ENCODE data around the gene CDKN1C.

The CDKN1C gene

DNA sequence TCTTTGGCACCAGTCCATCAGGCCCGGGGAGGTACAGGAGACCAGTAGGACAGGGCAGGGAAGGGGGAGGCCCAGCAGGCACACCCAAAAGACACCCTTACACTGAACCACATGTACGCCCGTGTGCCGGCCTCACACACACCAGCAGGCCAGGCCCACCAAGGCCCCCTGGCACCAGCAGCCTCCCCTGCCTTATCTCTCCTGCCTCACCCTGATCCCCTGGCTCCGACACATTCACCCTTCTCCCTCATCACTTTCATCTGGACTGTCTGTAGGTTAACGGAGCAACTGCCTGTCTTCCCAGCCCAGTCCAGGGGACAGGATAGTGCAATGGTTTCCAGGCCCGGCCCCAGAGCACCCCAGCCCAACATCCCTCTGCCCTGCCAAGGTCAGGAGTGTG, 4.9 kb downstream of the CDKN1C start:
- Mint-ChIP-seq H3K9me3 (no peaks in the 10 kb centered on the region), H3K27ac (no peak overlapping the region), H3K4me3 (no peak overlapping the region), H3K36me3 (no peaks in the 10 kb centered on the region), H3K4me1 (peaks cover 14% of the 10 kb centered on the region), H3K27me3 (peaks cover 24% of the 10 kb centered on the region)
- ATAC-seq = no peak

- Mint-ChIP-seq H3K36me3 (no peaks in the 10 kb centered on the region), H3K9me3 (no peaks in the 10 kb centered on the region), H3K27ac (no peak overlapping the region), H3K27me3 (peaks cover 34% of the 10 kb centered on the region), H3K4me1 (peaks cover 7% of the 10 kb centered on the region), H3K4me3 (no peak overlapping the region)
- ATAC-seq = no peak
Measured at GRCh38 chr11:2878782-2879181, 6.8 kb downstream of the CDKN1C start.

- no peak for ATAC-seq
- no peak overlapping the region for H3K4me3 Mint-ChIP-seq
- H3K9me3 Mint-ChIP-seq = no peaks in the 10 kb centered on the region
- no peaks in the 10 kb centered on the region for H3K36me3 Mint-ChIP-seq
- H3K27me3 Mint-ChIP-seq = peaks cover 28% of the 10 kb centered on the region
- no peaks in the 10 kb centered on the region for H3K4me1 Mint-ChIP-seq
- no peak overlapping the region for H3K27ac Mint-ChIP-seq
Measured at GRCh38 chr11:2877474-2877873, 8.1 kb downstream of the CDKN1C start.

DNA sequence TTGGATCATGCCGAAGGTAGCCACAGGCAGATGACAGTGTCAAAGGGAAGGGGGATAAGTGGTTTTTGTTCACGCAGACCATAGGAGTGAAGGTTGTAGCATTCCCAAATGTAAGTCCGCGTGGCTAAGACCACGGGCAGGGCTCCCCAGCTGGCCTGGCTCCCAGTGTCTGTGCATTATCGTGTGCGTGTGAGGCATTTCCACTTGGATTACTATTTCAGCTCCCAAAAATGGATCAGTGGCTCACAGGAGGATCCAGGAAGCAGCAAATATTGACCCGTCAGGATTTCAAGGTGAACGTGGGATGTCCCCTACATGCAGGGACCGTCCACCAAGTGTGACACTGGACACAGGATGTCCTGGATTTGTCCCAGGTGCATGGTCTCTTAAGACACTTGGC, 10.6 kb downstream of the CDKN1C start:
- H3K36me3 Mint-ChIP-seq = no peaks in the 10 kb centered on the region
- no peak overlapping the region for H3K4me3 Mint-ChIP-seq
- no peak for ATAC-seq
- H3K27ac Mint-ChIP-seq = no peak overlapping the region
- H3K9me3 Mint-ChIP-seq = no peaks in the 10 kb centered on the region
- H3K27me3 Mint-ChIP-seq = peaks cover 40% of the 10 kb centered on the region
- H3K4me1 Mint-ChIP-seq = no peaks in the 10 kb centered on the region

- Mint-ChIP-seq H3K36me3 (no peaks in the 10 kb centered on the region), H3K27me3 (peaks cover 65% of the 10 kb centered on the region), H3K9me3 (no peaks in the 10 kb centered on the region), H3K4me1 (peaks cover 9% of the 10 kb centered on the region), H3K4me3 (no peak overlapping the region), H3K27ac (no peak overlapping the region)
- ATAC-seq = no peak
Measured at GRCh38 chr11:2870969-2871680, 14.4 kb downstream of the CDKN1C start.

DNA sequence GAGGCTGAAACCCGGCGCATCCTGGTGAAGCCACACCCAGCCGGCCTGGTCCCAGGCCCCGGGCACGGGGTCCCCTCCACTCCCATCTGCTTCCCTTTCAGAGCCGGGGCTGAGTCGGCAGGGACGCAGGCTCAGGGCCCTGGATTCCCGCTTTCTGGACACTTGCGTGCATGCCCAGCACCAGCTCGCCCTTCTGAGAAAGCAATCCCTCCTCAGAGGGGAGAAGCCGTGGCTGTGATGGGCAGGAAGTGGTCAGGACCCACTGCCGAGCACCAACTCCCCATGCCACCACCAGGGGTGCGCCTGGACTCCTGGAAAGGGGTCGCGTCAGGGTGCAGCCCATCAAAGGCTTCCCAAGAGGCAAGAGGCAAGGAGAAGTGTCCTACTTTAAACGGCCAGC, 15.1 kb downstream of the CDKN1C start:
- Mint-ChIP-seq H3K9me3 (no peaks in the 10 kb centered on the region), H3K36me3 (no peaks in the 10 kb centered on the region), H3K4me3 (no peak overlapping the region), H3K27me3 (peaks cover 67% of the 10 kb centered on the region), H3K4me1 (peaks cover 9% of the 10 kb centered on the region), H3K27ac (no peak overlapping the region)
- ATAC-seq = no peak

DNA sequence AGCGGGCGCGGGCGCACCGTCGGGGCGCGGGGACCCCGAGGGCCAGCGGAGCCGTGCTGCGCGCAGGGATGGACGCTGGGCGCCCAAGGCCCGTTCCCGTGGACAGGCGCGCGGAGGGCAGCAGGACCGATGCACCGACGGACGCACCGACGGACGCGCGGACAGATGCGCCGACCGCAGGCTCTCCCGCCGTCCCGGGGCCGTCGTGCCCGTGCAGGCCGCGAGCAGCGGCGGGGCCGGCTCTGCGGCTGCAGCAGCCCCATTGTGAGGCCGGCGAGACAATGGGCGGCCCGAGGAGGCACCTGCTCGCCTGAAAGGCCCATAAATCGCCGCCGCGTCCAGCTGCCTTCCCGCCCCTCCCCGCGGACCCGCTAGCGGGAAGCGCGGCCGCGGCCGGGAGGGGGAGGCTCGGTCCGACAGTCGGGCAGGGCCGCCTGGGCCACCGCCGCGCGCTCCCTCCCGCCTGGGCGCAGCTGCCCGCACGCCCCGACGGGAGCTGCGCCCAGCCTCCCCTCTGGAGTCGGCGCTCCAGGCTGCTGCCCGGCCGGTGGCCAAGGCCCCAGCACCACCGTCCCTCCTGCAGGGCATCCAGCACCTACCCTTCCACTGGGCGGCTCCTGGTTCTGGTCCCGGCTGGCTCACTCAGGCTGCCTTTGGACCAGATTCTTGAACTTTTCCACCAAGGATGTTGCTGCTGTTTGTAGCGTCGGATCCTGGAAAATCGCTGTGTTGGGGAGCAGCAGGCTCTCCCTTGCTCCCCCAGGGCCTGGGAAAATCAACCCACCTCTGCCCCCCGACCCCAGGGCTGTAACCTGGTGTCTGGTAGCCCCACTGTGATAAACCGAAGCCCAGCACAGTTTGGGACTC, 15.8 kb downstream of the CDKN1C start:
- peak; percentile 40 for ATAC-seq
- Mint-ChIP-seq H3K27me3 (peaks cover 66% of the 10 kb centered on the region), H3K27ac (no peak overlapping the region), H3K4me1 (peaks cover 9% of the 10 kb centered on the region), H3K36me3 (no peaks in the 10 kb centered on the region), H3K4me3 (no peak overlapping the region), H3K9me3 (no peaks in the 10 kb centered on the region)

- Mint-ChIP-seq H3K4me3 (no peak overlapping the region), H3K27ac (no peak overlapping the region), H3K9me3 (no peaks in the 10 kb centered on the region), H3K4me1 (peaks cover 13% of the 10 kb centered on the region), H3K27me3 (peaks cover 71% of the 10 kb centered on the region), H3K36me3 (no peaks in the 10 kb centered on the region)
- ATAC-seq = no peak
Measured at GRCh38 chr11:2869134-2869526, 16.4 kb downstream of the CDKN1C start.

DNA sequence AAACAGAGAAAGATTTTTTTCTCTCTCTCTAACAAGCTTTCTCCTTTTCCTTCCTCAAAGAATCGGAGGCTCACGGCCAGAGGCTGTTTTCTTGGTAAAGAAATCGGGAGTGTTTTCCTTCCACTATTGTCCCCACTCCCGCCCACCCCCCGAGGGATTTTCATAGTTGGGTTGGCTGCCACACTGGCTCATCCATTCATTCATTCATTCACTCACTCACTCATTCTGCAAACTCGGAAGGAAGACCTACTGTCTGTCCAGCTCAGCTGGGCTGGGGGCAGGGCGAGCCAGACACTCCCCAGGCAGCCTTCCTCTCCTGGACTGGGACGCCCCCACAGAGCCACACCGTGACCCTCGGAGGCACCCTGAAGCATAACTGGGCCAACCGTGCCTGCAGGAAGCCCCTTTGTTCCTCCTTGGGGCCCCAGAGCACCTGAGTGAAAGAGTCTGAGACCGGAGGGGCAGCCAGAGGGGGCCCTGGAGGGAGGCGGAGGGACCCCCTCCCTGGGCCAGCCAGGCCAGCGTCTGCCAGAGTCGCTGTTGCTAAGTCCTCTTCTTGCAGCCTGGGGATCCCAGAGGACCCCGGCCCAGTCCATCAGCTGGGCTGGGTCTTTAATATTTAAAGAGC, 17.0 kb downstream of the CDKN1C start:
- no peaks in the 10 kb centered on the region for H3K36me3 Mint-ChIP-seq
- H3K27ac Mint-ChIP-seq = no peak overlapping the region
- peaks cover 76% of the 10 kb centered on the region for H3K27me3 Mint-ChIP-seq
- H3K9me3 Mint-ChIP-seq = no peaks in the 10 kb centered on the region
- no peak for ATAC-seq
- peak overlapping the region; percentile 72 for H3K4me3 Mint-ChIP-seq
- peaks cover 18% of the 10 kb centered on the region for H3K4me1 Mint-ChIP-seq

DNA sequence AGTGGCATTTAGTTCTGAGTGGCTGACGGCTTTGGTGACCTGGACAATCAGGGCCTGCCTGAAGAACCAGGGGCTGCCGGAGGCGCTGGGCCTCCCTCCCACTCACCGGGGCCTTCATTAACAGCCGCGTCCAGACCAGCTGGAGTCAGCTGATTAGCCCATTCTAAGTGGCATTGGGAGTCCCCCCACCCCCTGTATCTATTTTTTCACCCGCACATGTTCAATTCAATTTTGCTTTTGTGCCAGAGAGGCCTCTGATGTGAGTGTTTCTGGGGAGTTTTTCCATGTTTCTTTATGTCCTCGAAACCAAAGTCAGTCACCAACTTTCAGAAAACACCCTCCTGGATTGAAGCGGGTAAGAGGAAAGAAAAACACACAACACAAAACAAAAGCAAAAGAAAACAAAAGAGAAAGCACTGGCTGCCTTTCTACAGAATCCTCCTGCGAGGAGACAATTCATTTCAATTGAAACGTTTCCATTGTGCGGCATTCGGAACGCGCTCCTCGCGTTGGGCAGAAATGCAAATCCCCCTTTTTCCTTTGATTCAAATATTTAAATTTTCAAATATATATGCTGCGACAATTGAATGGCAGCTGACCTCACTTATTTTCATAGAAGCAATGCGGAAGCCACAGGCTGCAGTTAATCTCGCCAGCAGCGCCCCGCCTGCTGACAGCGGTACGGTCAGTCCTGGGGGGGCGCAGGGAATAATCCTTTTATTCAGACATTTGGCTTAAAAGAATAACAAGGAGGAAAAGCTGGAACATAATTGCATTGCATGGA, 17.7 kb downstream of the CDKN1C start:
- ATAC-seq = no peak
- no peaks in the 10 kb centered on the region for H3K36me3 Mint-ChIP-seq
- peaks cover 82% of the 10 kb centered on the region for H3K27me3 Mint-ChIP-seq
- H3K9me3 Mint-ChIP-seq = no peaks in the 10 kb centered on the region
- peak overlapping the region; percentile 51 for H3K4me3 Mint-ChIP-seq
- H3K27ac Mint-ChIP-seq = no peak overlapping the region
- peaks cover 21% of the 10 kb centered on the region for H3K4me1 Mint-ChIP-seq

DNA sequence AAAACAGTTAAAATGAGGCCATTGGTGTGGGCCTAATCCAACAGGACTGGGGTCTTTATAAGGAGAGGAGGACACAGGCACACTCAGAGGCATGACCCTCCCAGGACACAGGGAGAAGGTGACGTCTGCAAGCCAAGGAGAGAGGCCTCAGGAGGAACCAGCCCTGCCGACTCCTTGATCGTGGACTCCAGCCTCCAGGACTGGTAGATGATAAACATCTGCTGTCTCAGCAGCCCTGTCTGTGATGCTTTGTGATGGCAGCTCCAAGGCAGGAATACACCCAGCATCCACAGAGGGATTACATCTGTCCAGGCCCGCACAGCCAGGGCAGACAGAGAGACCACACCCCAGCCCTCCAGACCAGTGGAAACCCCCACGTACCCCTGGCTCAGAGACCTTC, 18.4 kb downstream of the CDKN1C start:
- Mint-ChIP-seq H3K4me1 (peaks cover 21% of the 10 kb centered on the region), H3K4me3 (no peak overlapping the region), H3K9me3 (no peaks in the 10 kb centered on the region), H3K36me3 (no peaks in the 10 kb centered on the region), H3K27me3 (peaks cover 76% of the 10 kb centered on the region), H3K27ac (no peak overlapping the region)
- ATAC-seq = no peak

DNA sequence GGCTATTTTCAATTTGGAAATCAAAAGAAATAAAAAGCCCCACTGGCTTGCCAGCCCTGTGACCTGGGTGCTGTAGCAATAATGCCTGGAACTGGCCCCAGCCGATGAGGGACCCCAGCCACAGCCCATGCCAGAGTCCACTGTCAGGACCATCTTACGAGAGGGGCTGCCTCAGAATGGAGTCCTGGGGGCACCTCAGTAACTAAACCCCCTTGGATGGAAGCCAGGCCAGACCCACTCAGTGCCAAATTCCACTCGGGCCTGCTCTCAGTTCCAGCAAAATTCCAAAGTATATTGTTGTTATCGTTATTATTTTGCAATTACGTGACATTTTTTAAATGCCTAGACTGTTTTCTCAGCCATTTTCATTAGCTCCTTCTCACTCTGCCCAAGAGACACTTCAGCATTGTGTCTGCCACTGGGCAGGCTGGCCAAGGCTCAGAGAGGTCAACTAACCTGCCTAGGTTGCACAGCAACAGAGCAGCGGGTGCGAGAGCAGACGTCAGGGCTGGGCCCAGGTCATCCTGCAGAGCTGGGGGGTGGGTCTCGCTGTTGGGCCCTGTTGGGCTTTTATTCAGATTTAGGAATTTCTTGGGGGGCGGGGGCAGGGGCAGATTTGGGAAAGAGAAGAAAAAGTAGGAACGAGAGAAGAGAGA, 19.5 kb downstream of the CDKN1C start:
- ATAC-seq = no peak
- no peaks in the 10 kb centered on the region for H3K36me3 Mint-ChIP-seq
- peaks cover 73% of the 10 kb centered on the region for H3K27me3 Mint-ChIP-seq
- no peak overlapping the region for H3K4me3 Mint-ChIP-seq
- peaks cover 25% of the 10 kb centered on the region for H3K4me1 Mint-ChIP-seq
- H3K9me3 Mint-ChIP-seq = no peaks in the 10 kb centered on the region
- H3K27ac Mint-ChIP-seq = no peak overlapping the region

GRCh38 chr11:2864901-2865300, 20.7 kb downstream of the CDKN1C start:
- Mint-ChIP-seq H3K36me3 (no peaks in the 10 kb centered on the region), H3K9me3 (no peaks in the 10 kb centered on the region), H3K4me1 (peaks cover 36% of the 10 kb centered on the region), H3K4me3 (no peak overlapping the region), H3K27ac (no peak overlapping the region), H3K27me3 (peaks cover 72% of the 10 kb centered on the region)
- ATAC-seq = no peak

- Mint-ChIP-seq H3K27me3 (peaks cover 69% of the 10 kb centered on the region), H3K36me3 (no peaks in the 10 kb centered on the region), H3K9me3 (no peaks in the 10 kb centered on the region), H3K4me3 (no peak overlapping the region), H3K27ac (no peak overlapping the region), H3K4me1 (peaks cover 34% of the 10 kb centered on the region)
- ATAC-seq = no peak
Measured at GRCh38 chr11:2863276-2863618, 22.3 kb downstream of the CDKN1C start.
